HepG2 (cell line): Measurements from ENCODE around the gene CLDND2. TPM values are rescaled to one million over a fixed set of nuclear protein-coding genes. Genes with fewer than 3 reads are reported as not detected.

Experiments
- ATAC-seq: fragments of 200-7000 bp; cut with Tn5 transposase; 3 replicates; pipeline ENCODE4 v1.9.1; 2020; ENCODE audit warnings: mild to moderate bottlenecking, moderate library complexity
- BruUV-seq: library from RNA; stranded (reverse); fragments of 400-500 nt; replicated peaks from 2 replicates; lab custom pipeline; 2021; lab: Mats Ljungman, UMichigan
- CTCF ChIA-PET: fragments of 300-600 bp; formaldehyde crosslinking; extraction: SDS; loops from one replicate; lab custom pipeline; 2021; ENCODE audit warnings: low total read pairs, inconsistent platforms, low intra/inter-chr PET ratio; lab: Yijun Ruan, JAX
- POLR2A ChIA-PET: fragments of 350-600 bp; sonication (Branson Sonifier 250); formaldehyde crosslinking; loops from one replicate; lab custom pipeline; 2020; ENCODE audit warnings: antibody characterized with exemption, inconsistent platforms; lab: Yijun Ruan, JAX
- DNase-seq: peaks from one replicate; pipeline ENCODE4 v3.0.0-alpha.2; 2015; ENCODE audit warnings: low spot score
- FAIRE-seq: peaks from 3 replicates; lab custom pipeline; 2011; peaks lifted over from hg19 to GRCh38; lab: Jason Lieb, UNC
- H2AFZ ChIP-seq: one replicate; pipeline ENCODE4 v1.6.1; 2011; ENCODE audit warnings: low read length, inconsistent platforms
- H3K27ac ChIP-seq: fragments of 300-600 bp; 3 replicates; pipeline ENCODE4 v1.8.0; 2011; ENCODE audit warnings: mixed run types, mild to moderate bottlenecking, mixed read lengths, low read length, inconsistent platforms; ENCODE audit not compliant: insufficient read depth; ENCODE audit errors: extremely low read length
- H3K27me3 ChIP-seq, 2 experiments: fragments of 200-600 bp in 1 of 2; 2 replicates in 1 of 2; 3 replicates in 1 of 2; pipeline versions ENCODE4 v1.6.0 to v1.8.0; 2011; ENCODE audit warnings: low read length in 2 of 2, mild to moderate bottlenecking in 2 of 2, moderate library complexity in 2 of 2, inconsistent platforms in 1 of 2; ENCODE audit not compliant: insufficient read depth in 2 of 2, control insufficient read depth in 1 of 2
- H3K36me3 ChIP-seq, 2 experiments: fragments of 200-600 bp in 1 of 2; replicated peaks in 1 of 2; 2 replicates in 1 of 2; 3 replicates in 1 of 2; pipeline versions ENCODE4 v1.5.1 to v1.8.0; 2011; ENCODE audit warnings: low read length in 2 of 2, inconsistent platforms in 1 of 2; ENCODE audit not compliant: insufficient read depth in 2 of 2, control insufficient read depth in 1 of 2
- H3K4me1 ChIP-seq: 2 replicates; pipeline ENCODE4 v1.5.1; 2012; ENCODE audit warnings: low read length, inconsistent platforms; ENCODE audit not compliant: insufficient read depth
- H3K4me2 ChIP-seq: 2 replicates; pipeline ENCODE4 v1.6.0; 2011; ENCODE audit warnings: low read depth, low read length, inconsistent platforms
- H3K4me3 ChIP-seq, 3 experiments: fragments of 200-600 bp in 1 of 3; sonication (generic), shearing (Covaris generic) in 1 of 3; replicated peaks in 1 of 3; 2 replicates each; pipeline ENCODE4 v1.5.1; 2011 to 2016; ENCODE audit warnings: low read length in 3 of 3, inconsistent platforms in 2 of 3, low read depth in 2 of 3, mild to moderate bottlenecking in 2 of 3, control low read depth in 1 of 3, mixed read lengths in 1 of 3; ENCODE audit not compliant: insufficient read depth in 1 of 3
- H3K79me2 ChIP-seq: one replicate; pipeline ENCODE4 v1.6.1; 2011; ENCODE audit warnings: low read length, inconsistent platforms; ENCODE audit not compliant: insufficient read depth
- H3K9ac ChIP-seq: 2 replicates; pipeline ENCODE4 v1.6.0; 2011; ENCODE audit warnings: mild to moderate bottlenecking, low read depth, low read length, inconsistent platforms; ENCODE audit not compliant: insufficient read depth
- H3K9me3 ChIP-seq: 2 replicates; pipeline ENCODE4 v1.5.1; 2012; ENCODE audit warnings: mild to moderate bottlenecking, low read length
- H4K20me1 ChIP-seq: 2 replicates; pipeline ENCODE4 v1.6.0; 2011; ENCODE audit warnings: inconsistent platforms, mild to moderate bottlenecking, low read length, moderate library complexity; ENCODE audit not compliant: insufficient read depth
- ARID4A ChIP-seq: sonication (generic); formaldehyde crosslinking; IDR thresholded peaks from 2 replicates; pipeline ENCODE4 v1.5.0; 2020; ENCODE audit warnings: mild to moderate bottlenecking, missing genetic modification reagents, borderline replicate concordance
- BCL3 ChIP-seq: sonication (generic); formaldehyde crosslinking; IDR thresholded peaks from 2 replicates; pipeline ENCODE4 v1.5.1; 2020; ENCODE audit warnings: mild to moderate bottlenecking, missing genetic modification reagents, moderate library complexity
- GFI1 ChIP-seq: sonication (generic); formaldehyde crosslinking; IDR thresholded peaks from 2 replicates; pipeline ENCODE4 v1.5.0; 2020; ENCODE audit warnings: missing genetic modification reagents, mild to moderate bottlenecking, borderline replicate concordance
- HNF1A ChIP-seq, 2 experiments: sonication (generic) in 1 of 2; formaldehyde crosslinking in 1 of 2; IDR thresholded peaks; 2 replicates each; pipeline versions ENCODE4 v1.4.0 to v1.6.1; 2016 to 2020; ENCODE audit warnings: borderline replicate concordance in 1 of 2, low read depth in 1 of 2, mild to moderate bottlenecking in 1 of 2, missing genetic modification reagents in 1 of 2
- KAT7 ChIP-seq: IDR thresholded peaks from 2 replicates; pipeline ENCODE4 v1.6.1; 2018; ENCODE audit warnings: borderline replicate concordance, missing compliant biosample characterization
- KAT8 ChIP-seq: IDR thresholded peaks from 2 replicates; pipeline ENCODE4 v1.6.1; 2016; ENCODE audit warnings: missing genetic modification reagents, missing compliant biosample characterization
- LCORL ChIP-seq, 2 experiments: fragments of 450-650 bp in 1 of 2; sonication (generic) in 1 of 2; formaldehyde crosslinking in 1 of 2; IDR thresholded peaks; 2 replicates each; pipeline versions ENCODE4 v1.5.0 to v1.6.1; 2017 to 2020; ENCODE audit warnings: antibody characterized with exemption in 1 of 2, missing genetic modification reagents in 1 of 2
- NFYB ChIP-seq: sonication (generic); formaldehyde crosslinking; IDR thresholded peaks from 2 replicates; pipeline ENCODE4 v1.4.0; 2020; ENCODE audit warnings: missing genetic modification reagents
- ZNF263 ChIP-seq: sonication (generic); formaldehyde crosslinking; IDR thresholded peaks from 2 replicates; pipeline ENCODE4 v1.4.0; 2020; ENCODE audit warnings: missing genetic modification reagents
- ZNF597 ChIP-seq: sonication (generic); formaldehyde crosslinking; IDR thresholded peaks from 2 replicates; pipeline ENCODE4 v1.5.0; 2020; ENCODE audit warnings: missing genetic modification reagents
- ZNF891 ChIP-seq: sonication (generic); formaldehyde crosslinking; IDR thresholded peaks from 2 replicates; pipeline ENCODE4 v1.5.0; 2020; ENCODE audit warnings: mild to moderate bottlenecking, missing genetic modification reagents
- WGBS: methylation state at CpG from one replicate; pipeline ENCODE4 v1.1.6; 2017; ENCODE audit warnings: low lambda C conversion rate; 5-methylcytosine and 5-hydroxymethylcytosine counted together
- in situ Hi-C: cut with HindIII; loops from 2 replicates; pipeline ENCODE4 v1.10.0; 2017; ENCODE audit warnings: low pct_unique_long_range_greater_than_20kb; ENCODE audit not compliant: extremely low pct_ligation_motif_present
- intact Hi-C: fragments of 100-400 bp; cut with micrococcal nuclease; formaldehyde crosslinking; loops from one replicate; pipeline ENCODE4 v1.10.0; 2022; ENCODE audit not compliant: unreplicated experiment
- polyA plus RNA-seq, 8 experiments: library from polyadenylated mRNA; depleted of rRNA in 3 of 8; stranded (reverse) in 7 of 8; unstranded in 1 of 8; fragments of >200 nt; fragmentation: Illumina TruSeq in 4 of 8; extraction: Trizol in 4 of 8; gene quantifications; 2 replicates each; pipeline versions ENCODE4 v1.2.1 to v1.2.3, GENCODE V29; 2011 to 2016; ENCODE audit warnings: low read depth in 4 of 8, missing spikeins in 1 of 8, mixed read lengths in 1 of 8; ENCODE audit not compliant: insufficient read depth in 1 of 8
- total RNA-seq, 5 experiments: library from RNA; depleted of rRNA; stranded (reverse); fragments of >200 nt; fragmentation: Illumina TruSeq; extraction: Trizol; gene quantifications; 2 replicates each; pipeline ENCODE4 v1.2.3, GENCODE V29; 2016; ENCODE audit warnings: low read depth in 1 of 5

CLDND2 gene
- total and polyA plus RNA-seq, 2 of the 13 experiments (the other 11 are each of a cell fraction or from before 2014, with no cell fraction given) = 0.84 to 1.8 TPM

GRCh38 chr19:51351266-51351990, 17.4 kb downstream of the CLDND2 start:
- peaks cover 18% of the 10 kb centered on the region for H4K20me1 ChIP-seq
- CTCF ChIA-PET = no interaction called here
- H3K27me3 ChIP-seq = no peaks in the 10 kb centered on the region; a peak in 1 of 5 replicates
- H2AFZ ChIP-seq = no peak overlapping the region
- peak overlapping the region; percentile 100 for H3K4me2 ChIP-seq
- peaks cover 86% of the 10 kb centered on the region for H3K4me1 ChIP-seq
- H3K27ac ChIP-seq = peak overlapping the region; percentile 79
- BruUV-seq = no TSS peak
- peak overlapping the region; percentile 99 for H3K9ac ChIP-seq
- H3K36me3 ChIP-seq = peaks cover 21 to 44% of the 10 kb centered on the region in 2 experiments
- ATAC-seq (no peak), FAIRE-seq (no peak), DNase-seq (no peak)
- intact Hi-C loops = no loop called here
- peaks cover 64% of the 10 kb centered on the region for H3K79me2 ChIP-seq
- in situ Hi-C loops = no loop called here
- peak overlapping the region; percentile 56 to 82 (median 72) for H3K4me3 ChIP-seq
- WGBS = 36% methylated on average over 4 of the region's 11 CpGs
- no peaks in the 10 kb centered on the region for H3K9me3 ChIP-seq
- POLR2A ChIA-PET = interaction anchor here (0.6 to 7.2 kb wide), 10 partner anchors 10 to 77 kb away, joined by 3 to 259 read pairs (median 8); partner anchors contain the start of genes ETFB, NKG7 and VSIG10L
- TF ChIP-seq KAT7 (CRISPR knock-in tag) (no peak), NFYB (CRISPR knock-in tag) (no peak), BCL3 (CRISPR knock-in tag) (no peak; the same call in 1 of the 2 replicates), HNF1A (IDR thresholded peaks at IDR 0.05; ENCODE audit: low read depth) (no peak), HNF1A (CRISPR knock-in tag; IDR thresholded peaks at IDR 0.05; ENCODE audit: borderline replicate concordance) (no peak), ARID4A (CRISPR knock-in tag) (0 out of 2 replicates have a peak, but pooled peaks have one; percentile 28), GFI1 (no peak), LCORL (IDR thresholded peaks at IDR 0.05) (no peak), LCORL (CRISPR knock-in tag; IDR thresholded peaks at IDR 0.05) (0 out of 2 replicates have a peak, but pooled peaks have one; percentile 24), ZNF263 (0 out of 2 replicates have a peak, but pooled peaks have one; percentile 36), ZNF891 (CRISPR knock-in tag) (no peak), ZNF597 (CRISPR knock-in tag) (no peak), KAT8 (no peak)
